ENCODE results near the gene HIVEP2.

HIVEP2 gene

DNA sequence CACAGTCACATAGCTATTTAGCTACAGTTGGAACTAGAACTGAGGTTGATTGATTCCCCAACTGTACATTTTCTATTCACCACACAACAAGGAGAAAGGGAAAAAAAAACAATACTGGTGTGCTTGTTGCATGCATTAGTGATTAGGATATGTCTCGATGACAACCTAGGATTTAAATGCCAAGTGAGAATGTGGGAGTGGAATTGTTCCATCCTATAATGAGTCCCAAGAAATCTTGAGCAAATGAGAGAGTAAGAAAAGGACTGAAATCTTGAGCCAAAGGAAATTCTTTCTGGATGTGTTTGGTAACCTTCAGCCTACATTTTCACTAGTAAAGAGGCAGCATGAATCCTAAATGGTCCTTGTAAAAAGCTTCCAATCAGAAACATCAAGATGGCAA is 232.7 kb downstream of the HIVEP2 start:
- no peak overlapping the region for H2BK12ac ChIP-seq (ENCODE audit: low read length)
- H3K9ac ChIP-seq (ENCODE audit: low read length): no peak overlapping the region
- H3K27me3 ChIP-seq (ENCODE audit: insufficient read depth, low read length): no peaks in the 10 kb centered on the region
- no peaks in the 10 kb centered on the region for H3K4me1 ChIP-seq (ENCODE audit: control insufficient read depth in 1 of 2, insufficient read depth in 2 of 2, low read length in 2 of 2)
- no peak for DNase-seq
- H2BK120ac ChIP-seq (ENCODE audit: insufficient read depth, low read length, poor library complexity): no peak overlapping the region
- no peak overlapping the region for H2AFZ ChIP-seq (ENCODE audit: insufficient read depth, low read length, poor library complexity)
- no CpG with 5 or more reads among the region's 1 CpG for WGBS (ENCODE audit: extremely low coverage, insufficient coverage, insufficient read length)
- H4K8ac ChIP-seq (ENCODE audit: low read depth, low read length): no peak overlapping the region
- H4K12ac ChIP-seq (ENCODE audit: low read depth, low read length): no peak overlapping the region
- no peaks in the 10 kb centered on the region for H3K36me3 ChIP-seq (ENCODE audit: control insufficient read depth in 1 of 2, insufficient read depth in 2 of 2, low read length in 2 of 2)
- H3K4me2 ChIP-seq (ENCODE audit: low read length): no peak overlapping the region
- no peak overlapping the region for H3K4me3 ChIP-seq (ENCODE audit: low read depth, low read length)
- no peak overlapping the region for H4K91ac ChIP-seq (ENCODE audit: low read depth, low read length)
- H2BK5ac ChIP-seq (ENCODE audit: low read depth, low read length, poor library complexity): no peak overlapping the region
- no peaks in the 10 kb centered on the region for H3K79me2 ChIP-seq (ENCODE audit: control insufficient read depth, insufficient read depth, low read length, poor library complexity)
- no peak overlapping the region for H2AK5ac ChIP-seq (ENCODE audit: low read length)
- H3K79me1 ChIP-seq (ENCODE audit: low read length): no peaks in the 10 kb centered on the region
- no peaks in the 10 kb centered on the region for H3K9me3 ChIP-seq (ENCODE audit: insufficient read depth, low read depth, low read length)
- no peak overlapping the region for H3K27ac ChIP-seq (ENCODE audit: low read depth, low read length)
- H3K14ac ChIP-seq (ENCODE audit: low read length): no peak overlapping the region
- no peak overlapping the region for H3K23ac ChIP-seq (ENCODE audit: low read length)
- H3K18ac ChIP-seq (ENCODE audit: low read length): no peak overlapping the region
- H3K4ac ChIP-seq (ENCODE audit: low read depth, low read length): no peak overlapping the region

GRCh38 chr6:142708651-142709050 is 236.3 kb downstream of the HIVEP2 start:
- no peak overlapping the region for H3K27ac ChIP-seq (ENCODE audit: low read depth, low read length)
- H3K14ac ChIP-seq (ENCODE audit: low read length): no peak overlapping the region
- no peaks in the 10 kb centered on the region for H3K27me3 ChIP-seq (ENCODE audit: insufficient read depth, low read length)
- no peak overlapping the region for H2BK12ac ChIP-seq (ENCODE audit: low read length)
- no peak overlapping the region for H3K18ac ChIP-seq (ENCODE audit: low read length)
- H2AK5ac ChIP-seq (ENCODE audit: low read length): no peak overlapping the region
- H2BK120ac ChIP-seq (ENCODE audit: insufficient read depth, low read length, poor library complexity): no peak overlapping the region
- H3K79me1 ChIP-seq (ENCODE audit: low read length): no peaks in the 10 kb centered on the region
- 100% methylated on average over 2 of the region's 2 CpGs for WGBS (ENCODE audit: extremely low coverage, insufficient coverage, insufficient read length)
- no peaks in the 10 kb centered on the region for H3K79me2 ChIP-seq (ENCODE audit: control insufficient read depth, insufficient read depth, low read length, poor library complexity)
- no peak overlapping the region for H3K4ac ChIP-seq (ENCODE audit: low read depth, low read length)
- H3K9me3 ChIP-seq (ENCODE audit: insufficient read depth, low read depth, low read length): no peaks in the 10 kb centered on the region
- no peaks in the 10 kb centered on the region for H3K4me1 ChIP-seq (ENCODE audit: control insufficient read depth in 1 of 2, insufficient read depth in 2 of 2, low read length in 2 of 2)
- H3K9ac ChIP-seq (ENCODE audit: low read length): no peak overlapping the region
- H4K8ac ChIP-seq (ENCODE audit: low read depth, low read length): no peak overlapping the region
- H4K12ac ChIP-seq (ENCODE audit: low read depth, low read length): no peak overlapping the region
- H3K4me2 ChIP-seq (ENCODE audit: low read length): no peak overlapping the region
- H2BK5ac ChIP-seq (ENCODE audit: low read depth, low read length, poor library complexity): no peak overlapping the region
- no peak overlapping the region for H4K91ac ChIP-seq (ENCODE audit: low read depth, low read length)
- no peak for DNase-seq
- H3K23ac ChIP-seq (ENCODE audit: low read length): no peak overlapping the region
- no peaks in the 10 kb centered on the region for H3K36me3 ChIP-seq (ENCODE audit: control insufficient read depth in 1 of 2, insufficient read depth in 2 of 2, low read length in 2 of 2)
- no peak overlapping the region for H2AFZ ChIP-seq (ENCODE audit: insufficient read depth, low read length, poor library complexity)
- H3K4me3 ChIP-seq (ENCODE audit: low read depth, low read length): no peak overlapping the region

DNA sequence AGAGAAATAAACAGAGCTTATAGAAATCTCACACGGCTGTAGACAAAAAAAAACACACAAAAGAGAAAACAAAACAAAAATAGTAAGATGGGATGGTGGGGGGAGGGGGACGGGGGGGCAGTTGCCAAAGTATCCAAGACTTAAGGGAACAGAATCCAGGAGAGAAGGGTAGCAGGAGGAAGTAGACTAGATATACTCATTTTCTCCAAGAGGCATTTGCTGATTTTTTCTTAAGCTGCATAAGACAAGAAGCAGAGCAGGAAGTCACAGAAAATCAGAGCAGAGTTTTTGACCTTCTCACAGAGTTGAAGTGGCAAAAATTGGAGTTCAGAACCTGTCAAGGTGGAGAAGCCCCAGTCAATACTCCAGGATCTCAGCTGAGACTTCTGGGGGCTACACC is 237.7 kb downstream of the HIVEP2 start:
- H3K9ac ChIP-seq (ENCODE audit: low read length): no peak overlapping the region
- WGBS (ENCODE audit: extremely low coverage, insufficient coverage, insufficient read length): no CpG with 5 or more reads among the region's 2 CpGs
- H2BK12ac ChIP-seq (ENCODE audit: low read length): no peak overlapping the region
- H2BK5ac ChIP-seq (ENCODE audit: low read depth, low read length, poor library complexity): no peak overlapping the region
- no peak overlapping the region for H3K4ac ChIP-seq (ENCODE audit: low read depth, low read length)
- H3K23ac ChIP-seq (ENCODE audit: low read length): no peak overlapping the region
- no peak overlapping the region for H3K4me2 ChIP-seq (ENCODE audit: low read length)
- H3K27ac ChIP-seq (ENCODE audit: low read depth, low read length): no peak overlapping the region
- H3K4me1 ChIP-seq (ENCODE audit: control insufficient read depth in 1 of 2, insufficient read depth in 2 of 2, low read length in 2 of 2): peaks cover 2 to 7% of the 10 kb centered on the region in 2 experiments
- H3K14ac ChIP-seq (ENCODE audit: low read length): no peak overlapping the region
- no peak overlapping the region for H4K8ac ChIP-seq (ENCODE audit: low read depth, low read length)
- no peak overlapping the region for H4K12ac ChIP-seq (ENCODE audit: low read depth, low read length)
- H3K36me3 ChIP-seq (ENCODE audit: control insufficient read depth in 1 of 2, insufficient read depth in 2 of 2, low read length in 2 of 2): no peaks in the 10 kb centered on the region
- H3K79me2 ChIP-seq (ENCODE audit: control insufficient read depth, insufficient read depth, low read length, poor library complexity): no peaks in the 10 kb centered on the region
- no peak for DNase-seq
- no peaks in the 10 kb centered on the region for H3K27me3 ChIP-seq (ENCODE audit: insufficient read depth, low read length)
- H2AFZ ChIP-seq (ENCODE audit: insufficient read depth, low read length, poor library complexity): no peak overlapping the region
- no peaks in the 10 kb centered on the region for H3K9me3 ChIP-seq (ENCODE audit: insufficient read depth, low read depth, low read length)
- H3K4me3 ChIP-seq (ENCODE audit: low read depth, low read length): no peak overlapping the region
- H3K18ac ChIP-seq (ENCODE audit: low read length): no peak overlapping the region
- H4K91ac ChIP-seq (ENCODE audit: low read depth, low read length): no peak overlapping the region
- no peak overlapping the region for H2AK5ac ChIP-seq (ENCODE audit: low read length)
- H3K79me1 ChIP-seq (ENCODE audit: low read length): no peaks in the 10 kb centered on the region
- no peak overlapping the region for H2BK120ac ChIP-seq (ENCODE audit: insufficient read depth, low read length, poor library complexity)

GRCh38 chr6:142706210-142706609 is 238.8 kb downstream of the HIVEP2 start:
- Histone ChIP-seq H3K79me2 (ENCODE audit: control insufficient read depth, insufficient read depth, low read length, poor library complexity) (no peaks in the 10 kb centered on the region), H2BK5ac (ENCODE audit: low read depth, low read length, poor library complexity) (no peak overlapping the region), H3K4me1 (ENCODE audit: control insufficient read depth in 1 of 2, insufficient read depth in 2 of 2, low read length in 2 of 2) (peaks cover 2 to 7% of the 10 kb centered on the region in 2 experiments), H3K9me3 (ENCODE audit: insufficient read depth, low read depth, low read length) (no peaks in the 10 kb centered on the region), H2BK120ac (ENCODE audit: insufficient read depth, low read length, poor library complexity) (no peak overlapping the region), H3K27me3 (ENCODE audit: insufficient read depth, low read length) (no peaks in the 10 kb centered on the region), H3K4me3 (ENCODE audit: low read depth, low read length) (no peak overlapping the region), H4K12ac (ENCODE audit: low read depth, low read length) (no peak overlapping the region), H4K8ac (ENCODE audit: low read depth, low read length) (no peak overlapping the region), H3K4me2 (ENCODE audit: low read length) (no peak overlapping the region), H4K91ac (ENCODE audit: low read depth, low read length) (no peak overlapping the region), H3K4ac (ENCODE audit: low read depth, low read length) (no peak overlapping the region), H2AK5ac (ENCODE audit: low read length) (no peak overlapping the region), H3K79me1 (ENCODE audit: low read length) (no peaks in the 10 kb centered on the region), H3K18ac (ENCODE audit: low read length) (no peak overlapping the region), H3K27ac (ENCODE audit: low read depth, low read length) (no peak overlapping the region), H3K36me3 (ENCODE audit: control insufficient read depth in 1 of 2, insufficient read depth in 2 of 2, low read length in 2 of 2) (no peaks in the 10 kb centered on the region), H2BK12ac (ENCODE audit: low read length) (no peak overlapping the region), H2AFZ (ENCODE audit: insufficient read depth, low read length, poor library complexity) (no peak overlapping the region), H3K23ac (ENCODE audit: low read length) (no peak overlapping the region), H3K9ac (ENCODE audit: low read length) (no peak overlapping the region), H3K14ac (ENCODE audit: low read length) (no peak overlapping the region)
- no peak for DNase-seq
- whole genome bisulfite sequencing (ENCODE audit: extremely low coverage, insufficient coverage, insufficient read length): no CpG with 5 or more reads among the region's 3 CpGs

Measured in trophoblast cell (in vitro differentiated cells and primary cell).